Posterior vena cava (tissue), 2 donors: ENCODE results near the gene AP4B1. TPM values are rescaled to one million over a fixed set of nuclear protein-coding genes. Genes with fewer than 3 reads are reported as not detected.

Experiments used
- total RNA-seq, 2 donors: library from RNA; stranded (reverse); fragmentation: NEBNext Ultra II Directional; extraction: Animal tissue kit (Norgen Biotek cat#: 25700); gene quantifications; one replicate each; pipeline ENCODE4 v1.2.1, GENCODE V29; 2021
- donor health status: DM: yes; HTN: yes; CAD: no.
- donor health status: DM: yes; HTN: yes; CAD: no.

Gene AP4B1
- total RNA-seq, 2 donors from 2014 or later, result 8.3 to 20.0 TPM

Other genes starting within 250 kb of the AP4B1 start
- gene PHTF1, start 145.3 kb downstream of the AP4B1 start, total RNA-seq, result 10 to 100 TPM; 12.0 to 13.2 TPM
- gene RSBN1, start 92.3 kb downstream of the AP4B1 start, total RNA-seq, result 10 to 100 TPM; 14.4 to 16.2 TPM
- 1 to 10 TPM; 3.9 to 4.6 TPM for gene PTPN22, start 33.1 kb downstream of the AP4B1 start, total RNA-seq
- under 1 TPM; 0.32 to 0.57 TPM for gene BCL2L15, start 17.2 kb downstream of the AP4B1 start, total RNA-seq
- gene DCLRE1B, start 527 bp upstream of the AP4B1 start, total RNA-seq, result 1 to 10 TPM; 5.3 to 5.5 TPM
- 10 to 100 TPM; 68.9 to 78.9 TPM for gene HIPK1, start 24.5 kb upstream of the AP4B1 start, total RNA-seq
- gene OLFML3, start 74.7 kb upstream of the AP4B1 start, total RNA-seq, result 100 to 1,000 TPM in 1 of 2 donors, 10 to 100 TPM in 1; 43.6 to 109 TPM
- gene SYT6, start 249.1 kb upstream of the AP4B1 start, total RNA-seq, result under 1 TPM in 1 of 2 donors, not detected in 1; 0.10 TPM